Trophoblast cell (in vitro differentiated cells and primary cell): ENCODE measurements around the gene CDKN2B.

Experiments
- DNase-seq, 2 donors: peaks; one replicate each; pipeline ENCODE4 v3.0.0-alpha.2; 2016
- H2AFZ ChIP-seq: 2 replicates; pipeline ENCODE4 v1.6.1; 2013; ENCODE audit warnings: low read length, moderate library complexity, mild to moderate bottlenecking; ENCODE audit not compliant: insufficient read depth, poor library complexity
- H2AK5ac ChIP-seq: 2 replicates; pipeline ENCODE4 v1.6.1; 2013; ENCODE audit warnings: mild to moderate bottlenecking, low read length
- H2BK120ac ChIP-seq: 2 replicates; pipeline ENCODE4 v1.6.1; 2013; ENCODE audit warnings: low read length, mild to moderate bottlenecking, moderate library complexity; ENCODE audit not compliant: insufficient read depth, poor library complexity
- H2BK12ac ChIP-seq: 2 replicates; pipeline ENCODE4 v1.6.1; 2013; ENCODE audit warnings: mild to moderate bottlenecking, low read length, moderate library complexity
- H2BK5ac ChIP-seq: 2 replicates; pipeline ENCODE4 v1.6.1; 2013; ENCODE audit warnings: low read length, low read depth, moderate library complexity, mild to moderate bottlenecking; ENCODE audit not compliant: poor library complexity
- H3K14ac ChIP-seq: 2 replicates; pipeline ENCODE4 v1.6.1; 2013; ENCODE audit warnings: mild to moderate bottlenecking, low read length
- H3K18ac ChIP-seq: 2 replicates; pipeline ENCODE4 v1.6.1; 2013; ENCODE audit warnings: mild to moderate bottlenecking, low read length
- H3K23ac ChIP-seq: 2 replicates; pipeline ENCODE4 v1.6.1; 2013; ENCODE audit warnings: low read length
- H3K27ac ChIP-seq: 2 replicates; pipeline ENCODE4 v1.5.1; 2013; ENCODE audit warnings: low read depth, mild to moderate bottlenecking, inconsistent platforms, low read length, moderate library complexity
- H3K27me3 ChIP-seq: 2 replicates; pipeline ENCODE4 v1.6.1; 2013; ENCODE audit warnings: inconsistent platforms, mild to moderate bottlenecking, low read length, moderate library complexity; ENCODE audit not compliant: insufficient read depth
- H3K36me3 ChIP-seq, 2 experiments: 1 replicate in 1 of 2; 2 replicates in 1 of 2; pipeline ENCODE4 v1.6.1; 2013; ENCODE audit warnings: low read length in 2 of 2, mild to moderate bottlenecking in 2 of 2, moderate library complexity in 1 of 2; ENCODE audit not compliant: insufficient read depth in 2 of 2, control insufficient read depth in 1 of 2
- H3K4ac ChIP-seq: 2 replicates; pipeline ENCODE4 v1.6.1; 2013; ENCODE audit warnings: low read depth, mild to moderate bottlenecking, low read length, moderate library complexity
- H3K4me1 ChIP-seq, 2 experiments: 1 replicate in 1 of 2; 2 replicates in 1 of 2; pipeline ENCODE4 v1.6.1; 2013; ENCODE audit warnings: low read length in 2 of 2, mild to moderate bottlenecking in 2 of 2, moderate library complexity in 1 of 2; ENCODE audit not compliant: insufficient read depth in 2 of 2, control insufficient read depth in 1 of 2
- H3K4me2 ChIP-seq: 2 replicates; pipeline ENCODE4 v1.6.1; 2013; ENCODE audit warnings: inconsistent platforms, mild to moderate bottlenecking, low read length, moderate library complexity
- H3K4me3 ChIP-seq: 2 replicates; pipeline ENCODE4 v1.5.1; 2013; ENCODE audit warnings: mild to moderate bottlenecking, low read depth, low read length, inconsistent platforms
- H3K79me1 ChIP-seq: one replicate; pipeline ENCODE4 v1.6.1; 2013; ENCODE audit warnings: low read length
- H3K79me2 ChIP-seq: 2 replicates; pipeline ENCODE4 v1.6.1; 2013; ENCODE audit warnings: low read length, mild to moderate bottlenecking; ENCODE audit not compliant: control insufficient read depth, insufficient read depth, poor library complexity
- H3K9ac ChIP-seq: 2 replicates; pipeline ENCODE4 v1.6.1; 2013; ENCODE audit warnings: mild to moderate bottlenecking, low read length
- H3K9me3 ChIP-seq: 2 replicates; pipeline ENCODE4 v1.6.1; 2013; ENCODE audit warnings: low read depth, mild to moderate bottlenecking, control low read depth, inconsistent platforms, low read length; ENCODE audit not compliant: insufficient read depth
- H4K12ac ChIP-seq: 2 replicates; pipeline ENCODE4 v1.6.1; 2013; ENCODE audit warnings: low read depth, mild to moderate bottlenecking, low read length, moderate library complexity
- H4K8ac ChIP-seq: 2 replicates; pipeline ENCODE4 v1.6.1; 2013; ENCODE audit warnings: low read depth, mild to moderate bottlenecking, low read length, moderate library complexity
- H4K91ac ChIP-seq: one replicate; pipeline ENCODE4 v1.6.1; 2013; ENCODE audit warnings: low read depth, mild to moderate bottlenecking, low read length, moderate library complexity
- WGBS: extraction: QIAGEN DNeasy Blood & Tissue Kit; methylation state at CpG from one replicate; pipeline ENCODE4 v1.1.7; 2013; ENCODE audit warnings: missing lambda C conversion rate; ENCODE audit not compliant: insufficient read length, insufficient coverage; ENCODE audit errors: extremely low coverage; 5-methylcytosine and 5-hydroxymethylcytosine counted together

The CDKN2B gene

GRCh38 chr9:21969951-21970799 lies 38.9 kb downstream of the CDKN2B start:
- H2BK12ac ChIP-seq: no peak overlapping the region
- H2AK5ac ChIP-seq: no peak overlapping the region
- no peak overlapping the region for H3K9ac ChIP-seq

GRCh38 chr9:21969011-21969940 lies 39.8 kb downstream of the CDKN2B start:
- no peak overlapping the region for H2AFZ ChIP-seq
- H3K27ac ChIP-seq: no peak overlapping the region
- WGBS: 100% methylated on average over 1 of the region's 28 CpGs
- H3K36me3 ChIP-seq: no peaks in the 10 kb centered on the region
- H2BK120ac ChIP-seq: no peak overlapping the region
- H2BK5ac ChIP-seq: no peak overlapping the region
- no peak overlapping the region for H3K23ac ChIP-seq
- no peak overlapping the region for H3K9ac ChIP-seq
- H4K12ac ChIP-seq: no peak overlapping the region
- no peak overlapping the region for H3K18ac ChIP-seq
- peaks cover 17 to 24% of the 10 kb centered on the region in 2 experiments for H3K4me1 ChIP-seq
- H3K27me3 ChIP-seq: peaks cover 67% of the 10 kb centered on the region
- H3K9me3 ChIP-seq: peaks cover 15% of the 10 kb centered on the region
- H4K8ac ChIP-seq: no peak overlapping the region
- no peak overlapping the region for H2AK5ac ChIP-seq
- no peak overlapping the region for H3K4me3 ChIP-seq
- no peak overlapping the region for H3K14ac ChIP-seq
- H3K79me2 ChIP-seq: no peaks in the 10 kb centered on the region
- DNase-seq: no peak
- H3K4me2 ChIP-seq: no peak overlapping the region
- H3K4ac ChIP-seq: no peak overlapping the region
- H3K79me1 ChIP-seq: peaks cover 4% of the 10 kb centered on the region
- no peak overlapping the region for H2BK12ac ChIP-seq
- no peak overlapping the region for H4K91ac ChIP-seq

More at GRCh38 chr9:21969951-21970799, 38.9 kb downstream of the CDKN2B start:
- Histone ChIP-seq H3K27ac (no peak overlapping the region), H3K36me3 (no peaks in the 10 kb centered on the region), H3K79me1 (peaks cover 5% of the 10 kb centered on the region), H2BK5ac (no peak overlapping the region), H3K4me2 (peak overlapping the region; percentile 38), H3K9me3 (peaks cover 15% of the 10 kb centered on the region), H4K8ac (no peak overlapping the region), H3K14ac (no peak overlapping the region), H2BK120ac (no peak overlapping the region), H3K23ac (no peak overlapping the region), H3K4me3 (no peak overlapping the region), H3K79me2 (no peaks in the 10 kb centered on the region), H3K18ac (no peak overlapping the region), H3K4me1 (peaks cover 15 to 26% of the 10 kb centered on the region in 2 experiments), H4K12ac (no peak overlapping the region), H2AFZ (no peak overlapping the region), H4K91ac (no peak overlapping the region), H3K4ac (no peak overlapping the region), H3K27me3 (peaks cover 72% of the 10 kb centered on the region)
- WGBS: no CpG with 5 or more reads among the region's 24 CpGs
- no peak for DNase-seq

- no CpG with 5 or more reads among the region's 41 CpGs for WGBS
- peak overlapping the region; percentile 34 for H3K4me3 ChIP-seq
- H3K36me3 ChIP-seq: no peaks in the 10 kb centered on the region
Measured at GRCh38 chr9:21968331-21969010, 40.6 kb downstream of the CDKN2B start.

GRCh38 chr9:21967702-21968101 lies 41.4 kb downstream of the CDKN2B start:
- Histone ChIP-seq H3K14ac (no peak overlapping the region), H3K4me1 (peaks cover 17 to 24% of the 10 kb centered on the region in 2 experiments), H3K4ac (no peak overlapping the region), H4K91ac (no peak overlapping the region), H4K12ac (no peak overlapping the region), H3K27me3 (peaks cover 61% of the 10 kb centered on the region), H3K18ac (no peak overlapping the region), H3K4me3 (no peak overlapping the region), H3K9me3 (peaks cover 15% of the 10 kb centered on the region), H3K36me3 (no peaks in the 10 kb centered on the region), H3K9ac (no peak overlapping the region), H3K27ac (no peak overlapping the region), H2AFZ (no peak overlapping the region), H2BK12ac (no peak overlapping the region), H3K4me2 (no peak overlapping the region), H3K23ac (no peak overlapping the region), H2BK5ac (no peak overlapping the region), H2AK5ac (no peak overlapping the region), H4K8ac (no peak overlapping the region), H3K79me1 (peaks cover 4% of the 10 kb centered on the region), H3K79me2 (no peaks in the 10 kb centered on the region), H2BK120ac (no peak overlapping the region)
- DNase-seq: no peak
- WGBS: no CpG with 5 or more reads among the region's 10 CpGs

More at GRCh38 chr9:21968331-21969010, 40.6 kb downstream of the CDKN2B start:
- H3K9ac ChIP-seq: no peak overlapping the region
- peak in 1 of 2 donors; percentile 43 for DNase-seq
- H3K4me2 ChIP-seq: peak overlapping the region; percentile 27
- no peak overlapping the region for H3K18ac ChIP-seq
- peaks cover 15% of the 10 kb centered on the region for H3K9me3 ChIP-seq
- peaks cover 4% of the 10 kb centered on the region for H3K79me1 ChIP-seq
- no peaks in the 10 kb centered on the region for H3K79me2 ChIP-seq
- no peak overlapping the region for H4K12ac ChIP-seq
- H2AK5ac ChIP-seq: no peak overlapping the region
- H2BK120ac ChIP-seq: no peak overlapping the region
- no peak overlapping the region for H4K8ac ChIP-seq
- no peak overlapping the region for H2BK12ac ChIP-seq
- H3K4me1 ChIP-seq: peaks cover 17 to 24% of the 10 kb centered on the region in 2 experiments
- no peak overlapping the region for H3K23ac ChIP-seq
- no peak overlapping the region for H3K4ac ChIP-seq
- H4K91ac ChIP-seq: no peak overlapping the region
- H3K27me3 ChIP-seq: peaks cover 61% of the 10 kb centered on the region
- no peak overlapping the region for H2AFZ ChIP-seq
- no peak overlapping the region for H3K14ac ChIP-seq
- H2BK5ac ChIP-seq: no peak overlapping the region
- no peak overlapping the region for H3K27ac ChIP-seq
